Gastrocnemius medialis (tissue), 4 donors: ENCODE data around the gene EPB41L5.

ENCODE experiments used
- POLR2A ChIP-seq, 2 donors: fragments of 450-650 bp; IDR thresholded peaks; one replicate each; pipeline ENCODE4 v1.6.1; 2017; ENCODE audit warnings: antibody characterized with exemption in 2 of 2, mild to moderate bottlenecking in 2 of 2, moderate library complexity in 2 of 2
- TF ChIP-seq, protein P1 (sequence below), 5 experiments: fragments of 450-650 bp in 3 of 5; fragments of 200-600 bp in 2 of 5; sonication (generic) in 2 of 5; IDR thresholded peaks in 4 of 5; conservative IDR thresholded peaks in 1 of 5; 1 replicate in 4 of 5; 2 replicates in 1 of 5; pipeline ENCODE4 v1.5.1; 2016 to 2019; ENCODE audit warnings: antibody characterized with exemption in 5 of 5, mild to moderate bottlenecking in 3 of 5, moderate library complexity in 3 of 5

DNA sequence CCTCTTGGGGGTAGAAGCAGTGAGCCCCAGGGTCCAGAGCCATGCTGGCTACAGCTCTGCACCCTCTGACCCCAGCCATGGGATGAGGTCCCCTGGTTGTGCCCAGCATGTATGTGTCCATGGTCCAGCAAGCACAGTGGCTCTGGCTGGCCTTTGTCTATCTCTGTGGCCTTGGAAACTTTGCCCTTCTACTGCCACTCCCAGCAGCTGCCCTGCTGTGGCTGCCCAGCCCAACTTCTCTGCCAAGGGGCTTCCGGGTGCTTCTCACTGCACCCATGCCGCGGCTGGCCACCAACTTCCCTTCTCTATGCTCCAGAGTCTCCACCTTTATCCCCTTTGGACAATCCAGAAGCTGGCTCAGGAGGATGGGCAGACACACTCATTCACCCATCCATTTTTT is 191.5 kb downstream of the EPB41L5 start:
- TF ChIP-seq, protein P1, sequence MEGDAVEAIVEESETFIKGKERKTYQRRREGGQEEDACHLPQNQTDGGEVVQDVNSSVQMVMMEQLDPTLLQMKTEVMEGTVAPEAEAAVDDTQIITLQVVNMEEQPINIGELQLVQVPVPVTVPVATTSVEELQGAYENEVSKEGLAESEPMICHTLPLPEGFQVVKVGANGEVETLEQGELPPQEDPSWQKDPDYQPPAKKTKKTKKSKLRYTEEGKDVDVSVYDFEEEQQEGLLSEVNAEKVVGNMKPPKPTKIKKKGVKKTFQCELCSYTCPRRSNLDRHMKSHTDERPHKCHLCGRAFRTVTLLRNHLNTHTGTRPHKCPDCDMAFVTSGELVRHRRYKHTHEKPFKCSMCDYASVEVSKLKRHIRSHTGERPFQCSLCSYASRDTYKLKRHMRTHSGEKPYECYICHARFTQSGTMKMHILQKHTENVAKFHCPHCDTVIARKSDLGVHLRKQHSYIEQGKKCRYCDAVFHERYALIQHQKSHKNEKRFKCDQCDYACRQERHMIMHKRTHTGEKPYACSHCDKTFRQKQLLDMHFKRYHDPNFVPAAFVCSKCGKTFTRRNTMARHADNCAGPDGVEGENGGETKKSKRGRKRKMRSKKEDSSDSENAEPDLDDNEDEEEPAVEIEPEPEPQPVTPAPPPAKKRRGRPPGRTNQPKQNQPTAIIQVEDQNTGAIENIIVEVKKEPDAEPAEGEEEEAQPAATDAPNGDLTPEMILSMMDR (IDR thresholded peaks at IDR 0.05 in 4 of 5, conservative IDR thresholded peaks at IDR 0.05 in 1 of 5), result no peak
- no peak for TF ChIP-seq POLR2A (IDR thresholded peaks at IDR 0.05)
